K562 (cell line): ENCODE data around the gene SHISA7. TPM values are rescaled to one million over a fixed set of nuclear protein-coding genes. Genes with fewer than 3 reads are reported as not detected.
A peak's percentile ranks its signal among the peaks of the same experiment; 100 is the strongest.

Experiments
- ATAC-seq: fragments of 200-7000 bp; cut with Tn5 transposase; 3 replicates; pipeline ENCODE4 v1.9.1; 2020; ENCODE audit warnings: moderate library complexity
- BruUV-seq: library from RNA; stranded (reverse); fragments of 400-500 nt; replicated peaks from 2 replicates; lab custom pipeline; 2021; lab: Mats Ljungman, UMichigan
- CTCF ChIA-PET: fragments of 300-600 bp; formaldehyde crosslinking; extraction: SDS; loops from one replicate; lab custom pipeline; 2021; ENCODE audit warnings: low intra/inter-chr PET ratio; lab: Yijun Ruan, JAX
- POLR2A ChIA-PET: fragments of 300-600, 350-650 bp; sonication (Branson Sonifier 250); formaldehyde crosslinking; extraction: SDS; loops from one replicate; lab custom pipeline; 2021; ENCODE audit warnings: antibody characterized with exemption, inconsistent platforms; lab: Yijun Ruan, JAX
- DNase-seq, 4 experiments: peaks; one replicate each; pipeline versions ENCODE4 v3.0.0 to v3.0.0-alpha.2; 2011 to 2018; ENCODE audit warnings: low spot score in 3 of 4, mixed read lengths in 3 of 4; ENCODE audit errors: extremely low read depth in 1 of 4
- FAIRE-seq: peaks from 2 replicates; lab custom pipeline; 2011; peaks lifted over from hg19 to GRCh38; lab: Jason Lieb, UNC
- H2AFZ ChIP-seq: 2 replicates; pipeline ENCODE4 v1.6.0; 2011; ENCODE audit warnings: low read depth, low read length, control low read depth, inconsistent platforms
- H3K27ac ChIP-seq: fragments of 200-600 bp; 3 replicates; pipeline ENCODE4 v1.8.0; 2011; ENCODE audit warnings: low read depth, mild to moderate bottlenecking, control low read depth, inconsistent platforms, low read length, moderate library complexity, mixed read lengths; ENCODE audit errors: extremely low read depth
- H3K27me3 ChIP-seq, 2 experiments: fragments of 300-600 bp in 1 of 2; 2 replicates in 1 of 2; 3 replicates in 1 of 2; pipeline versions ENCODE4 v1.6.0 to v1.8.0; 2011; ENCODE audit warnings: inconsistent platforms in 2 of 2, low read length in 2 of 2, mild to moderate bottlenecking in 1 of 2, mixed read lengths in 1 of 2, moderate library complexity in 1 of 2; ENCODE audit not compliant: control insufficient read depth in 2 of 2, insufficient read depth in 2 of 2
- H3K36me3 ChIP-seq: fragments of 300-600 bp; 3 replicates; pipeline ENCODE4 v1.8.0; 2011; ENCODE audit warnings: mild to moderate bottlenecking, low read length, inconsistent platforms; ENCODE audit not compliant: control insufficient read depth, insufficient read depth
- H3K4me1 ChIP-seq, 2 experiments: fragments of 200-600 bp in 1 of 2; replicated peaks in 1 of 2; 2 replicates in 1 of 2; 3 replicates in 1 of 2; pipeline versions ENCODE4 v1.5.1 to v1.8.0; 2011; ENCODE audit warnings: inconsistent platforms in 2 of 2, low read length in 2 of 2, mild to moderate bottlenecking in 1 of 2, mixed read lengths in 1 of 2, moderate library complexity in 1 of 2; ENCODE audit not compliant: control insufficient read depth in 2 of 2, insufficient read depth in 2 of 2
- H3K4me2 ChIP-seq: 2 replicates; pipeline ENCODE4 v1.6.1; 2011; ENCODE audit warnings: low read length, control low read depth, inconsistent platforms, mixed read lengths; ENCODE audit not compliant: insufficient read depth
- H3K4me3 ChIP-seq: fragments of 200-600 bp; sonication (generic), shearing (Covaris generic); 2 replicates; pipeline ENCODE4 v1.5.1; 2016; ENCODE audit warnings: control low read depth, inconsistent platforms
- H3K79me2 ChIP-seq: fragments of 200-600 bp; 3 replicates; pipeline ENCODE4 v1.8.0; 2011; ENCODE audit warnings: low read length, inconsistent platforms; ENCODE audit not compliant: control insufficient read depth, insufficient read depth
- H3K9ac ChIP-seq, 2 experiments: 2 replicates each; pipeline versions ENCODE4 v1.6.0 to v1.6.1; 2011; ENCODE audit warnings: low read depth in 2 of 2, low read length in 2 of 2, control low read depth in 1 of 2, inconsistent platforms in 1 of 2, mild to moderate bottlenecking in 1 of 2, mixed read lengths in 1 of 2; ENCODE audit not compliant: insufficient read depth in 1 of 2
- H3K9me1 ChIP-seq: one replicate; pipeline ENCODE4 v1.6.0; 2011; ENCODE audit warnings: inconsistent platforms, mild to moderate bottlenecking, low read length, moderate library complexity; ENCODE audit not compliant: control insufficient read depth, insufficient read depth
- H3K9me3 ChIP-seq: replicated peaks from 2 replicates; pipeline ENCODE4 v1.5.1; 2011; ENCODE audit warnings: low read depth, low read length, inconsistent platforms; ENCODE audit not compliant: control insufficient read depth, insufficient read depth
- H4K20me1 ChIP-seq: replicated peaks from 2 replicates; pipeline ENCODE4 v1.6.1; 2011; ENCODE audit warnings: low read length, inconsistent platforms, mixed read lengths; ENCODE audit not compliant: control insufficient read depth, insufficient read depth
- FOXP1 ChIP-seq: sonication (generic); formaldehyde crosslinking; IDR thresholded peaks from 2 replicates; pipeline ENCODE4 v1.8.0; 2022; ENCODE audit warnings: mild to moderate bottlenecking, missing genetic modification reagents
- FUS ChIP-seq: fragments of 200-400 bp; formaldehyde crosslinking; optimal IDR thresholded peaks from 2 replicates; pipeline ENCODE3; 2017; ENCODE audit warnings: low read depth, low read length
- ILK ChIP-seq: fragments of 450-650 bp; IDR thresholded peaks from 2 replicates; pipeline ENCODE4 v1.6.1; 2016; ENCODE audit warnings: missing genetic modification characterization, low read depth, mild to moderate bottlenecking, missing compliant biosample characterization, moderate library complexity, borderline replicate concordance
- MYNN ChIP-seq, 2 experiments: sonication (generic); formaldehyde crosslinking in 1 of 2; IDR thresholded peaks; 2 replicates each; pipeline versions ENCODE4 v1.5.0 to v1.6.1; 2016 to 2020; ENCODE audit warnings: antibody characterized with exemption in 1 of 2, missing genetic modification reagents in 1 of 2
- POLR2A ChIP-seq: fragments of 450-650 bp; conservative IDR thresholded peaks from 2 replicates; pipeline ENCODE4 v1.6.1; 2016
- POLR2AphosphoS5 ChIP-seq: IDR thresholded peaks from 2 replicates; pipeline ENCODE4 v1.6.1; 2011; ENCODE audit warnings: mild to moderate bottlenecking, low read depth, low read length, moderate library complexity; ENCODE audit not compliant: control insufficient read depth, insufficient read depth
- POLR2B ChIP-seq: fragments of 450-650 bp; IDR thresholded peaks from 2 replicates; pipeline ENCODE4 v1.6.1; 2018; ENCODE audit warnings: low read depth; ENCODE audit not compliant: partially characterized antibody
- POLR2G ChIP-seq: fragments of 200-400 bp; formaldehyde crosslinking; IDR thresholded peaks from 2 replicates; pipeline ENCODE4 v1.6.1; 2017; ENCODE audit warnings: low read depth, mild to moderate bottlenecking, antibody characterized with exemption, low read length, moderate library complexity
- RBFOX2 ChIP-seq: fragments of 200-400 bp; formaldehyde crosslinking; IDR thresholded peaks from 2 replicates; pipeline ENCODE4 v1.6.1; 2017; ENCODE audit warnings: low read depth, mild to moderate bottlenecking, low read length, moderate library complexity
- SUPT5H ChIP-seq: fragments of 450-650 bp; IDR thresholded peaks from 2 replicates; pipeline ENCODE4 v1.6.1; 2016
- WGBS: fragments of 100-300 bp; shearing (Covaris generic); methylation state at CpG from one replicate; pipeline ENCODE4 v1.1.6; 2016; ENCODE audit warnings: low coverage, mixed read lengths; ENCODE audit not compliant: insufficient coverage; ENCODE audit errors: missing lambda C conversion rate; 5-methylcytosine and 5-hydroxymethylcytosine counted together
- in situ Hi-C: fragments of 300-500 bp; cut with MboI; formaldehyde crosslinking; loops from 4 replicates; pipeline ENCODE4 v1.15.0; 2018; ENCODE audit warnings: inconsistent platforms, mixed read lengths
- intact Hi-C: fragments of 100-400 bp; cut with micrococcal nuclease; formaldehyde crosslinking; loops from 2 replicates; pipeline ENCODE4 v1.14.2; 2022
- polyA plus RNA-seq, 8 experiments: library from polyadenylated mRNA; depleted of rRNA in 4 of 8; stranded (reverse) in 5 of 8; unstranded in 3 of 8; fragments of >200 nt; fragmentation: Nextera tagmentation in 2 of 8; fragmentation: Illumina TruSeq in 1 of 8; extraction: Ambion mirVana in 2 of 8; extraction: Trizol in 1 of 8; gene quantifications; 2 replicates each; pipeline versions ENCODE4 v1.2.1 to v1.2.3, GENCODE V29; 2011 to 2014; ENCODE audit warnings: inconsistent platforms in 1 of 8, missing spikeins in 1 of 8
- total RNA-seq, 7 experiments: library from RNA; depleted of rRNA in 6 of 7; stranded (reverse); fragments of >200 nt in 6 of 7; fragmentation: Illumina TruSeq in 2 of 7; extraction: Trizol in 2 of 7; gene quantifications; 2 replicates each; pipeline versions ENCODE4 v1.2.1 to v1.2.3, GENCODE V29; 2011 to 2021; ENCODE audit warnings: low replicate concordance in 1 of 7

The SHISA7 gene
- total and polyA plus RNA-seq, 9 of the 15 experiments (the other 6 are each of a cell fraction or from before 2014, with no cell fraction given), result 0.01 to 0.40 (median 0.07) TPM

GRCh38 chr19:55389386-55390317, 53.4 kb downstream of the SHISA7 start:
- ChIA-PET POLR2A (interaction anchor here (0.6 to 12.9 kb wide), 9 partner anchors 9 to 506 kb away, joined by 3 to 195 read pairs (median 4); partner anchors contain the start of gene UBE2S), CTCF (no interaction called here)
- Histone ChIP-seq H4K20me1 (peaks cover 54% of the 10 kb centered on the region), H3K36me3 (peaks cover 55% of the 10 kb centered on the region), H3K4me2 (peak overlapping the region; percentile 94), H3K9me3 (no peaks in the 10 kb centered on the region), H2AFZ (no peak overlapping the region), H3K4me1 (peaks cover 47 to 65% of the 10 kb centered on the region in 2 experiments), H3K9ac (peak overlapping the region; percentile 13 to 98; a peak in 3 of 4 replicates), H3K9me1 (peaks cover 19% of the 10 kb centered on the region), H3K27ac (peak overlapping the region; percentile 20; the same call in 1 of the 3 replicates), H3K4me3 (no peak overlapping the region), H3K79me2 (peaks cover 48% of the 10 kb centered on the region), H3K27me3 (no peaks in the 10 kb centered on the region)
- 80% methylated on average over 21 of the region's 21 CpGs for WGBS
- TF ChIP-seq RBFOX2 (peak; percentile 43), ILK (no peak), POLR2AphosphoS5 (peak; percentile 48; the same call in 1 of the 2 replicates), FOXP1 (CRISPR knock-in tag) (no peak), POLR2A (peak; percentile 50), FUS (no peak), POLR2B (peak; percentile 49), POLR2G (0 out of 2 replicates have a peak, but pooled peaks have one; percentile 12), SUPT5H (peak; percentile 34; the same call in 1 of the 2 replicates), MYNN (IDR thresholded peaks at IDR 0.05) (peak; percentile 70; the same call in 1 of the 2 replicates), MYNN (CRISPR knock-in tag; IDR thresholded peaks at IDR 0.05) (no peak)
- no peak for ATAC-seq
- no peak for DNase-seq
- BruUV-seq, result no TSS peak
- in situ Hi-C loops (no loop called here), intact Hi-C loops (loop anchor here (5.0 kb wide), 2 partner anchors 63 to 87 kb away; no protein-coding TSS in a partner anchor)
- no peak for FAIRE-seq
